ENCODE results near the gene FNDC5.
A peak's percentile ranks its signal among the peaks of the same experiment; 100 is the strongest.

The FNDC5 gene

GRCh38 chr1:32859915-32860314 is 10.8 kb downstream of the FNDC5 start:
- no peak overlapping the region for H3K27ac Mint-ChIP-seq
- H3K27me3 Mint-ChIP-seq: no peaks in the 10 kb centered on the region

GRCh38 chr1:32858791-32859190 is 11.9 kb downstream of the FNDC5 start:
- peaks cover 58% of the 10 kb centered on the region for H3K36me3 Mint-ChIP-seq
- no peaks in the 10 kb centered on the region for H3K27me3 Mint-ChIP-seq
- H3K9me3 Mint-ChIP-seq: no peaks in the 10 kb centered on the region
- H3K4me1 Mint-ChIP-seq: no peaks in the 10 kb centered on the region
- no peak for DNase-seq
- no peak overlapping the region for H3K27ac Mint-ChIP-seq
- no peak overlapping the region for H3K4me3 Mint-ChIP-seq
- CTCF ChIA-PET: interaction anchor here (0.5 kb wide), 1 partner anchor 1240 kb away, joined by 3 read pairs; no protein-coding TSS in a partner anchor

More at GRCh38 chr1:32859915-32860314, 10.8 kb downstream of the FNDC5 start:
- Mint-ChIP-seq H3K36me3 (peaks cover 53% of the 10 kb centered on the region), H3K4me1 (no peaks in the 10 kb centered on the region), H3K4me3 (no peak overlapping the region), H3K9me3 (no peaks in the 10 kb centered on the region)
- no peak for DNase-seq
- CTCF ChIA-PET: interaction anchor here (3.0 kb wide), 1 partner anchor 16 kb away, joined by 12 read pairs; no protein-coding TSS in a partner anchor

GRCh38 chr1:32858136-32858535 is 12.6 kb downstream of the FNDC5 start:
- Mint-ChIP-seq H3K27ac (no peak overlapping the region), H3K9me3 (no peaks in the 10 kb centered on the region), H3K36me3 (peaks cover 59% of the 10 kb centered on the region), H3K4me3 (no peak overlapping the region), H3K4me1 (no peaks in the 10 kb centered on the region), H3K27me3 (no peaks in the 10 kb centered on the region)
- CTCF ChIA-PET: interaction anchor here (0.5 to 1.7 kb wide), 2 partner anchors 17 to 1240 kb away, joined by 3 to 4 read pairs; no protein-coding TSS in a partner anchor
- DNase-seq: no peak

- Mint-ChIP-seq H3K27ac (no peak overlapping the region), H3K9me3 (no peaks in the 10 kb centered on the region), H3K27me3 (no peaks in the 10 kb centered on the region), H3K36me3 (peaks cover 50% of the 10 kb centered on the region), H3K4me3 (no peak overlapping the region), H3K4me1 (no peaks in the 10 kb centered on the region)
- DNase-seq: no peak
- CTCF ChIA-PET: no interaction called here
Measured at GRCh38 chr1:32855861-32856617, 14.7 kb downstream of the FNDC5 start.

GRCh38 chr1:32848354-32849063 is 22.2 kb downstream of the FNDC5 start:
- CTCF ChIA-PET: interaction anchor here (0.6 kb wide), 1 partner anchor 14 kb away, joined by 3 read pairs; no protein-coding TSS in a partner anchor
- Mint-ChIP-seq H3K4me1 (no peaks in the 10 kb centered on the region), H3K27ac (no peak overlapping the region), H3K36me3 (peaks cover 27% of the 10 kb centered on the region), H3K9me3 (no peaks in the 10 kb centered on the region), H3K27me3 (no peaks in the 10 kb centered on the region), H3K4me3 (no peak overlapping the region)
- no peak for DNase-seq

- Mint-ChIP-seq H3K27ac (peak overlapping the region; percentile 15), H3K9me3 (no peaks in the 10 kb centered on the region), H3K27me3 (no peaks in the 10 kb centered on the region), H3K4me1 (peaks cover 6% of the 10 kb centered on the region), H3K4me3 (no peak overlapping the region), H3K36me3 (peaks cover 69% of the 10 kb centered on the region)
- CTCF ChIA-PET: no interaction called here
- no peak for DNase-seq
Measured at GRCh38 chr1:32831878-32832277, 38.8 kb downstream of the FNDC5 start.

GRCh38 chr1:32830092-32830852 is 40.4 kb downstream of the FNDC5 start:
- CTCF ChIA-PET: interaction anchor here (0.6 to 1.8 kb wide), 4 partner anchors 37 to 416 kb away, joined by 3 to 5 read pairs (median 4); no protein-coding TSS in a partner anchor
- no peak overlapping the region for H3K27ac Mint-ChIP-seq
- DNase-seq: no peak
- peaks cover 70% of the 10 kb centered on the region for H3K36me3 Mint-ChIP-seq
- no peak overlapping the region for H3K4me3 Mint-ChIP-seq
- no peaks in the 10 kb centered on the region for H3K9me3 Mint-ChIP-seq
- H3K27me3 Mint-ChIP-seq: no peaks in the 10 kb centered on the region
- H3K4me1 Mint-ChIP-seq: peaks cover 6% of the 10 kb centered on the region

GRCh38 chr1:32828341-32828740 is 42.4 kb downstream of the FNDC5 start:
- Mint-ChIP-seq H3K36me3 (peaks cover 71% of the 10 kb centered on the region), H3K4me3 (no peak overlapping the region), H3K27ac (no peak overlapping the region), H3K27me3 (no peaks in the 10 kb centered on the region), H3K9me3 (no peaks in the 10 kb centered on the region), H3K4me1 (peaks cover 8% of the 10 kb centered on the region)
- CTCF ChIA-PET: interaction anchor here (0.7 to 1.4 kb wide), 2 partner anchors 44 to 112 kb away, joined by 3 to 8 read pairs; no protein-coding TSS in a partner anchor
- DNase-seq: no peak

- no peak for DNase-seq
- H3K4me3 Mint-ChIP-seq: no peak overlapping the region
- no peaks in the 10 kb centered on the region for H3K9me3 Mint-ChIP-seq
- CTCF ChIA-PET: interaction anchor here (0.7 kb wide), 1 partner anchor 79 kb away, joined by 4 read pairs; no protein-coding TSS in a partner anchor
- H3K27ac Mint-ChIP-seq: no peak overlapping the region
- H3K36me3 Mint-ChIP-seq: peaks cover 58% of the 10 kb centered on the region
- H3K4me1 Mint-ChIP-seq: peaks cover 23% of the 10 kb centered on the region
- no peaks in the 10 kb centered on the region for H3K27me3 Mint-ChIP-seq
Measured at GRCh38 chr1:32825181-32825580, 45.5 kb downstream of the FNDC5 start.

GRCh38 chr1:32818804-32819541 is 51.7 kb downstream of the FNDC5 start:
- Mint-ChIP-seq H3K36me3 (peaks cover 43% of the 10 kb centered on the region), H3K27ac (peak overlapping the region; percentile 93), H3K9me3 (no peaks in the 10 kb centered on the region), H3K4me1 (peaks cover 57% of the 10 kb centered on the region), H3K27me3 (no peaks in the 10 kb centered on the region), H3K4me3 (peak overlapping the region; percentile 99)
- DNase-seq: peak; percentile 51
- CTCF ChIA-PET: no interaction called here

GRCh38 chr1:32817815-32818786 is 52.6 kb downstream of the FNDC5 start:
- Mint-ChIP-seq H3K4me1 (peaks cover 64% of the 10 kb centered on the region), H3K9me3 (no peaks in the 10 kb centered on the region), H3K4me3 (peak overlapping the region; percentile 99), H3K36me3 (peaks cover 47% of the 10 kb centered on the region), H3K27me3 (no peaks in the 10 kb centered on the region), H3K27ac (peak overlapping the region; percentile 93)
- DNase-seq: peak; percentile 64
- CTCF ChIA-PET: no interaction called here

GRCh38 chr1:32817159-32817814 is 53.4 kb downstream of the FNDC5 start, which contains the start of the genes S100PBP and YARS1:
TSS of gene S100PBP (plus strand) at chr1:32817653. CDS start at chr1:32826100, 8,447 bp downstream.
TSS of gene YARS1 (minus strand) at chr1:32817358. CDS start at chr1:32817244, 114 bp downstream.
- peak; percentile 100 for DNase-seq
- peaks cover 64% of the 10 kb centered on the region for H3K4me1 Mint-ChIP-seq
- H3K9me3 Mint-ChIP-seq: no peaks in the 10 kb centered on the region
- peak within 1 kb of the TSS; percentile 93 for H3K27ac Mint-ChIP-seq
- H3K27me3 Mint-ChIP-seq: no peaks in the 10 kb centered on the region
- H3K36me3 Mint-ChIP-seq: peaks cover 47% of the 10 kb centered on the region
- CTCF ChIA-PET: no interaction called here
- H3K4me3 Mint-ChIP-seq: peak within 1 kb of the TSS; percentile 99
